ENCODE data around the gene SPAG17. TPM values are rescaled to one million over a fixed set of nuclear protein-coding genes. Genes with fewer than 3 reads are reported as not detected.

SPAG17 gene
- 1.4 TPM for polyA plus RNA-seq
- long read RNA-seq, donor 1: 0 reads
- long read RNA-seq, donor 2: 0 reads
- long read RNA-seq, donor 3: 0 reads
- long read RNA-seq, donor 4: 0 reads
- long read RNA-seq, donor 5: 0 reads
- long read RNA-seq, donor 6: 0 reads
- long read RNA-seq, donor 7: 0 reads
- long read RNA-seq, donor 8: 0 reads
- long read RNA-seq, donor 9: 0 reads
- long read RNA-seq, donor 10: 0 reads
- long read RNA-seq, donor 11: 0 reads

- peak; percentile 55 to 81 for DNase-seq
- Histone ChIP-seq H3K4me1 (ENCODE audit: control insufficient read depth, insufficient read depth, low read length) (no peaks in the 10 kb centered on the region), H3K36me3 (ENCODE audit: control insufficient read depth, insufficient read depth, low read length) (no peaks in the 10 kb centered on the region), H3K27me3 (ENCODE audit: control insufficient read depth, insufficient read depth, low read length) (no peaks in the 10 kb centered on the region), H3K9me3 (ENCODE audit: control insufficient read depth, low read depth, low read length) (no peaks in the 10 kb centered on the region), H3K27ac (ENCODE audit: low read length) (no peak within 1 kb of the TSS), H3K4me3 (ENCODE audit: low read length) (peak within 1 kb of the TSS; percentile 38)
- WGBS (ENCODE audit: insufficient coverage, low lambda C conversion rate): no CpG with 5 or more reads among the region's 30 CpGs
Observed at GRCh38 chr1:118185084-118185832, at the start of gene SPAG17. TSS of gene SPAG17 (minus strand) at chr1:118185228. CDS start at chr1:118185157, 71 bp downstream.

GRCh38 chr1:118225471-118225870 lies 40.4 kb upstream of the SPAG17 start:
- WGBS (ENCODE audit: insufficient coverage, low lambda C conversion rate): no CpG with 5 or more reads among the region's 6 CpGs
- DNase-seq: no peak
- H3K27me3 ChIP-seq (ENCODE audit: control insufficient read depth, insufficient read depth, low read length): no peaks in the 10 kb centered on the region
- H3K4me3 ChIP-seq (ENCODE audit: low read length): no peak overlapping the region
- H3K36me3 ChIP-seq (ENCODE audit: control insufficient read depth, insufficient read depth, low read length): no peaks in the 10 kb centered on the region
- no peak overlapping the region for H3K27ac ChIP-seq (ENCODE audit: low read length)
- no peaks in the 10 kb centered on the region for H3K9me3 ChIP-seq (ENCODE audit: control insufficient read depth, low read depth, low read length)
- no peaks in the 10 kb centered on the region for H3K4me1 ChIP-seq (ENCODE audit: control insufficient read depth, insufficient read depth, low read length)

- DNase-seq: peak in 1 of 2 donors; percentile 6
- Histone ChIP-seq H3K9me3 (ENCODE audit: control insufficient read depth, low read depth, low read length) (no peaks in the 10 kb centered on the region), H3K4me3 (ENCODE audit: low read length) (no peak overlapping the region), H3K4me1 (ENCODE audit: control insufficient read depth, insufficient read depth, low read length) (no peaks in the 10 kb centered on the region), H3K27ac (ENCODE audit: low read length) (no peak overlapping the region), H3K36me3 (ENCODE audit: control insufficient read depth, insufficient read depth, low read length) (no peaks in the 10 kb centered on the region), H3K27me3 (ENCODE audit: control insufficient read depth, insufficient read depth, low read length) (no peaks in the 10 kb centered on the region)
- WGBS (ENCODE audit: insufficient coverage, low lambda C conversion rate): no CpG with 5 or more reads among the region's 1 CpG
Observed at GRCh38 chr1:118223426-118223825, 38.4 kb upstream of the SPAG17 start.

DNA sequence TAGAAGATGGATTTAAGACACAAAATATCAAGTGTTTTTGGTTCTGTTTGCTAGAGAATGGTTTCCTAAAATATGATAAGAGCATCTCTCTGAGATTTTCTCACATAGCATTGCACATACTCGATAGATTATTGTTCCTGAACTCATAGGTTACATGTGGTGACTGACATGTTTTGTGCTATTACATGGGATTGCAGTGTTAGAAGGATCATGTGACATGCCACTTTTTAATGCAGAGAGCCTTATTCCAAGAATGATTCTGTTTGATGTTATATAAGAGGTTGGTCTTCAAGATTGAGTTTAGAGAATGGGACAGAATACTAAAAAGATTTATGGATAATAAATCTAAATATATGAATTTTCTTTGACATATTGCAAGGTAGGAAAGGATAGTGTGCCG lies 34.4 kb upstream of the SPAG17 start:
- Histone ChIP-seq H3K27ac (ENCODE audit: low read length) (no peak overlapping the region), H3K27me3 (ENCODE audit: control insufficient read depth, insufficient read depth, low read length) (no peaks in the 10 kb centered on the region), H3K9me3 (ENCODE audit: control insufficient read depth, low read depth, low read length) (no peaks in the 10 kb centered on the region), H3K4me3 (ENCODE audit: low read length) (no peak overlapping the region), H3K4me1 (ENCODE audit: control insufficient read depth, insufficient read depth, low read length) (no peaks in the 10 kb centered on the region), H3K36me3 (ENCODE audit: control insufficient read depth, insufficient read depth, low read length) (no peaks in the 10 kb centered on the region)
- WGBS (ENCODE audit: insufficient coverage, low lambda C conversion rate): 93% methylated on average over 2 of the region's 2 CpGs
- no peak for DNase-seq

DNA sequence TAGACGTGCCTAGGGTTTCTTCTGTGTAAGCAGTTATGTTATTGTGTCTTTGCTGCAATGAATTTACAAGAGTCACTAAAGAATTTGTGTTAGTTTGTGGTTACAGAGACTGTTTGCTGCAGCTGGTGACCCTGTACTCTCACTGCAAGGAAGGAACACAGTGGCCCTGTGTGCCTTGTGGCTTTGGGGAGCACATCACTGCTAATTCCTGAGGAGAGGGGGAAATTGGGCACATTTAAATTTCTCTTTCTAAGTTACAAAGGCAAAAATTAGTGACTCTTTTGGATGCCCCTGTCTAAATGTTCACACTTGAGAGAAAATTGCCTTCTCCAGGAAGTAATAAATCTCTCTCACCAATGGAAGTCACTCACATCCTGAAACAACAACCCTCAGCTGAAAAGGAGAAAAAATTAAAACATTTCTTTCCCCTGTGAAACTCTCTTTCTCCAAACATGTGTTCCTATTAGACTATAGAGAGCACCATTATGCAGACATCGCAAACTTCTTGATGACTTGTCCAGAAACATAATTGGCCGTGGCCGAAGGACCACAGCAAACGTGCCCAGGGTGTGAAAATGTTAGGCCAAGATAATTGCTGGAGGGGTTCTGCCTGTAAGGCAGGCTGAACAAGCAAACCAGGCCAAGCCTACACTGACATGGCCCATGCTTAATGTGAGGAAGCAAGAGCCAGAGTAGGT lies 32.3 kb upstream of the SPAG17 start:
- no peaks in the 10 kb centered on the region for H3K4me1 ChIP-seq (ENCODE audit: control insufficient read depth, insufficient read depth, low read length)
- H3K4me3 ChIP-seq (ENCODE audit: low read length): no peak overlapping the region
- no peaks in the 10 kb centered on the region for H3K9me3 ChIP-seq (ENCODE audit: control insufficient read depth, low read depth, low read length)
- no peaks in the 10 kb centered on the region for H3K27me3 ChIP-seq (ENCODE audit: control insufficient read depth, insufficient read depth, low read length)
- DNase-seq: no peak
- H3K36me3 ChIP-seq (ENCODE audit: control insufficient read depth, insufficient read depth, low read length): no peaks in the 10 kb centered on the region
- no CpG with 5 or more reads among the region's 5 CpGs for WGBS (ENCODE audit: insufficient coverage, low lambda C conversion rate)
- H3K27ac ChIP-seq (ENCODE audit: low read length): no peak overlapping the region

DNA sequence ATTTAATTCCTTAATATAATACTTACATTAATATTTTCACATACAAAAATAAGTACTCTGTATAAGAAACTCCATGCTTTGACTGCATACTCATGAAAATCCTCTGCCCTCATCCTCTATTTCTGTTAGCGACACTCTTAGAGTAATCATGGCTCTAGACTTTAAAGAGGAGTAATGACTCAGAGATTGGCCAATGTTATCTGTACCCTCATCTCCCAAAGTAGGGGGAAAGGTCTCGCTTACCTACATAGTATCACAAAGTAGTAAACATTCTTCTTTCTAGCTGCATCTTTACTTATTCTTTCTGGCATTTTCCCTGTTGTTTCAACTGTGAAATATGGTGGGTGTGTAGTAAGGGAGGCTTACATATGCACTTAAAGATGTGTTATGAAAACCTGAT lies 29.8 kb upstream of the SPAG17 start:
- DNase-seq: no peak
- H3K36me3 ChIP-seq (ENCODE audit: control insufficient read depth, insufficient read depth, low read length): no peaks in the 10 kb centered on the region
- H3K4me1 ChIP-seq (ENCODE audit: control insufficient read depth, insufficient read depth, low read length): no peaks in the 10 kb centered on the region
- H3K27me3 ChIP-seq (ENCODE audit: control insufficient read depth, insufficient read depth, low read length): no peaks in the 10 kb centered on the region
- no peak overlapping the region for H3K27ac ChIP-seq (ENCODE audit: low read length)
- 100% methylated on average over 1 of the region's 2 CpGs for WGBS (ENCODE audit: insufficient coverage, low lambda C conversion rate)
- H3K4me3 ChIP-seq (ENCODE audit: low read length): no peak overlapping the region
- H3K9me3 ChIP-seq (ENCODE audit: control insufficient read depth, low read depth, low read length): no peaks in the 10 kb centered on the region

- H3K27ac ChIP-seq (ENCODE audit: low read length): no peak overlapping the region
- H3K36me3 ChIP-seq (ENCODE audit: control insufficient read depth, insufficient read depth, low read length): no peaks in the 10 kb centered on the region
- H3K4me1 ChIP-seq (ENCODE audit: control insufficient read depth, insufficient read depth, low read length): no peaks in the 10 kb centered on the region
- WGBS (ENCODE audit: insufficient coverage, low lambda C conversion rate): 100% methylated on average over 1 of the region's 3 CpGs
- DNase-seq: no peak
- no peak overlapping the region for H3K4me3 ChIP-seq (ENCODE audit: low read length)
- no peaks in the 10 kb centered on the region for H3K9me3 ChIP-seq (ENCODE audit: control insufficient read depth, low read depth, low read length)
- H3K27me3 ChIP-seq (ENCODE audit: control insufficient read depth, insufficient read depth, low read length): no peaks in the 10 kb centered on the region
Observed at GRCh38 chr1:118210723-118211110, 25.7 kb upstream of the SPAG17 start.

DNA sequence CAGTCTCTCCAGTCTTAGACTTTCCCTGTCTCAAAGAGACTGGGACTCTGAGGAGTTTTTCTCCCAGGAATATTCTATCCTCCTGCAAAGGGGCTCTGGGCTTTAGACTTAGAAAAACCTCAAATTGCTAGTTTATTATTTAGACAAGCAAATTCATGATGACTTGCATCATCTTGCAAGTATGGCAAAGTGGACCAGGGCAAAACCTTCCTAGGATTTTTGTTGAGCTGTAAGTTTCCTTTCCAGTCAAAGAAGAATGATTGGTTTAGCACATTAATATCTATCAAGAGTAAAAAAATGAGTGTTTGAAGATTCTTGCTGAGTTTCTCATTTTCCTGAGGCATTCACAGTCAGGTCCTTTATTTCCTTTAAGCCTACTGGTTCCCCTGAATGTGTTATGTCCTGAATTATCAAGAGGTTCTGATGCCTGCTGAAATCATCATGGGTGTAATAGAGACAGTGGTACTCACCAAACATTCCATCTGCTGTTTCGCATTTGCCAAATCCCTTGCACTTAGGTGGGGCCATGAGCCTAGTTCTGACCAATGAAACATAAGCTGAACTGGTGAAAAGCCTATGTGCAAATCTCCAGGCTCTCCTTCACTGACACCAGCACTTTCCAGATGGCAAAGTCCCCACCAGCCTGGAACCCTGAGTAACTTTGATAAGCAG lies 25.2 kb upstream of the SPAG17 start:
- no CpG with 5 or more reads among the region's 1 CpG for WGBS (ENCODE audit: insufficient coverage, low lambda C conversion rate)
- Histone ChIP-seq H3K9me3 (ENCODE audit: control insufficient read depth, low read depth, low read length) (no peaks in the 10 kb centered on the region), H3K4me1 (ENCODE audit: control insufficient read depth, insufficient read depth, low read length) (no peaks in the 10 kb centered on the region), H3K36me3 (ENCODE audit: control insufficient read depth, insufficient read depth, low read length) (no peaks in the 10 kb centered on the region), H3K4me3 (ENCODE audit: low read length) (no peak overlapping the region), H3K27ac (ENCODE audit: low read length) (no peak overlapping the region), H3K27me3 (ENCODE audit: control insufficient read depth, insufficient read depth, low read length) (no peaks in the 10 kb centered on the region)
- DNase-seq: no peak

GRCh38 chr1:118209648-118210047 lies 24.6 kb upstream of the SPAG17 start:
- H3K9me3 ChIP-seq (ENCODE audit: control insufficient read depth, low read depth, low read length): no peaks in the 10 kb centered on the region
- no peak overlapping the region for H3K4me3 ChIP-seq (ENCODE audit: low read length)
- no peaks in the 10 kb centered on the region for H3K27me3 ChIP-seq (ENCODE audit: control insufficient read depth, insufficient read depth, low read length)
- no peak for DNase-seq
- H3K4me1 ChIP-seq (ENCODE audit: control insufficient read depth, insufficient read depth, low read length): no peaks in the 10 kb centered on the region
- no peak overlapping the region for H3K27ac ChIP-seq (ENCODE audit: low read length)
- no peaks in the 10 kb centered on the region for H3K36me3 ChIP-seq (ENCODE audit: control insufficient read depth, insufficient read depth, low read length)
- WGBS (ENCODE audit: insufficient coverage, low lambda C conversion rate): no CpG with 5 or more reads among the region's 6 CpGs

DNA sequence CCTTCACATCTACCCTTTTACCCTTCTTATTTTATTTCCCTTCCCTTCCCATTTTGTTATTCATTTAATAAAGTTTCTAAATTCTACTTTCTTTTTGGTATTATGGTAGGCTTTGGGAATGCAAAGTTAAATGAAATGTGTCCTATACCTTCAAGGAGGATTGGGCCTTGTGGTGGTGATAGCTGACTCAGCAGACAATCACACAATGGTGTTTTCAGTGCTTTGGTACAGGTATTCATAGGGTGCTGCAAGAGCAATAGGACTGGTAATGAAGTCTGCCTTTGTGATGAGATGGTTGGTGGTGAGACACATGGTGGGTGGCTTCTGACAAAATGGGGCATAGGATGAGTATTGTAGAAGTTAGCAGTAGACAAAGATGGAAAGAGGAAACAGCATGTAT lies 21.9 kb upstream of the SPAG17 start:
- Histone ChIP-seq H3K4me3 (ENCODE audit: low read length) (no peak overlapping the region), H3K27ac (ENCODE audit: low read length) (no peak overlapping the region), H3K36me3 (ENCODE audit: control insufficient read depth, insufficient read depth, low read length) (no peaks in the 10 kb centered on the region), H3K4me1 (ENCODE audit: control insufficient read depth, insufficient read depth, low read length) (no peaks in the 10 kb centered on the region), H3K9me3 (ENCODE audit: control insufficient read depth, low read depth, low read length) (no peaks in the 10 kb centered on the region), H3K27me3 (ENCODE audit: control insufficient read depth, insufficient read depth, low read length) (no peaks in the 10 kb centered on the region)
- DNase-seq: no peak
